Measurements from ENCODE around the gene NAPA.

GRCh38 chr19:47549261-47549862 is 34.5 kb upstream of the NAPA start:
- TF ChIP-seq, protein P1, sequence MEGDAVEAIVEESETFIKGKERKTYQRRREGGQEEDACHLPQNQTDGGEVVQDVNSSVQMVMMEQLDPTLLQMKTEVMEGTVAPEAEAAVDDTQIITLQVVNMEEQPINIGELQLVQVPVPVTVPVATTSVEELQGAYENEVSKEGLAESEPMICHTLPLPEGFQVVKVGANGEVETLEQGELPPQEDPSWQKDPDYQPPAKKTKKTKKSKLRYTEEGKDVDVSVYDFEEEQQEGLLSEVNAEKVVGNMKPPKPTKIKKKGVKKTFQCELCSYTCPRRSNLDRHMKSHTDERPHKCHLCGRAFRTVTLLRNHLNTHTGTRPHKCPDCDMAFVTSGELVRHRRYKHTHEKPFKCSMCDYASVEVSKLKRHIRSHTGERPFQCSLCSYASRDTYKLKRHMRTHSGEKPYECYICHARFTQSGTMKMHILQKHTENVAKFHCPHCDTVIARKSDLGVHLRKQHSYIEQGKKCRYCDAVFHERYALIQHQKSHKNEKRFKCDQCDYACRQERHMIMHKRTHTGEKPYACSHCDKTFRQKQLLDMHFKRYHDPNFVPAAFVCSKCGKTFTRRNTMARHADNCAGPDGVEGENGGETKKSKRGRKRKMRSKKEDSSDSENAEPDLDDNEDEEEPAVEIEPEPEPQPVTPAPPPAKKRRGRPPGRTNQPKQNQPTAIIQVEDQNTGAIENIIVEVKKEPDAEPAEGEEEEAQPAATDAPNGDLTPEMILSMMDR (conservative IDR thresholded peaks at IDR 0.05), result no peak
- TF ChIP-seq EZH2 (IDR thresholded peaks at IDR 0.05; ENCODE audit: low read depth), result no peak

Measured in PC-9 (cell line).